GM12878 (cell line): ENCODE data around the gene BTBD9. TPM values are rescaled to one million over a fixed set of nuclear protein-coding genes. Genes with fewer than 3 reads are reported as not detected.

ENCODE experiments used
- ATAC-seq: fragments of 200-7000 bp; cut with Tn5 transposase; 3 replicates; pipeline ENCODE4 v1.9.1; 2020; ENCODE audit warnings: mild to moderate bottlenecking, moderate library complexity
- BruUV-seq: library from RNA; stranded (reverse); fragments of 400-500 nt; replicated peaks from 2 replicates; lab custom pipeline; 2021; lab: Mats Ljungman, UMichigan
- CTCF ChIA-PET: fragments of 300-600 bp; sonication (Branson Sonifier 250); formaldehyde crosslinking; extraction: SDS; loops from one replicate; lab custom pipeline; 2021; ENCODE audit warnings: inconsistent platforms; lab: Yijun Ruan, JAX
- POLR2A ChIA-PET: fragments of 350-600 bp; formaldehyde crosslinking; extraction: SDS; loops from one replicate; lab custom pipeline; 2021; ENCODE audit warnings: inconsistent platforms; lab: Charles Lee
- RAD21 ChIA-PET: fragments of 300-600 bp; sonication (Branson Sonifier 250); formaldehyde crosslinking; loops from one replicate; lab custom pipeline; 2023; ENCODE audit warnings: antibody characterized with exemption; ENCODE audit not compliant: unreplicated experiment; lab: Charles Lee
- SMC1A ChIA-PET: fragments of 300-600 bp; sonication (Branson Sonifier 250); formaldehyde crosslinking; loops from one replicate; lab custom pipeline; 2023; ENCODE audit not compliant: unreplicated experiment, uncharacterized antibody; lab: Charles Lee
- DNase-seq: peaks from one replicate; pipeline ENCODE4 v3.0.0-alpha.2; 2011; ENCODE audit warnings: low read depth, low spot score
- FAIRE-seq: peaks from 3 replicates; lab custom pipeline; 2011; peaks lifted over from hg19 to GRCh38; lab: Jason Lieb, UNC
- H2AFZ ChIP-seq: 2 replicates; pipeline ENCODE4 v1.6.0; 2011; ENCODE audit warnings: low read depth, low read length, control low read depth; ENCODE audit not compliant: control insufficient read depth
- H3K27ac ChIP-seq: 2 replicates; pipeline ENCODE4 v1.5.1; 2011; ENCODE audit warnings: control low read depth; ENCODE audit not compliant: control insufficient read depth, insufficient read depth
- H3K27me3 ChIP-seq, 2 experiments: replicated peaks in 1 of 2; 2 replicates each; pipeline versions ENCODE4 v1.6.0 to v1.6.1; 2011; ENCODE audit warnings: low read length in 1 of 2; ENCODE audit not compliant: control insufficient read depth in 2 of 2, insufficient read depth in 2 of 2
- H3K36me3 ChIP-seq, 2 experiments: 2 replicates each; pipeline ENCODE4 v1.5.1; 2011; ENCODE audit warnings: low read length in 1 of 2; ENCODE audit not compliant: control insufficient read depth in 2 of 2, insufficient read depth in 2 of 2
- H3K4me1 ChIP-seq: 2 replicates; pipeline ENCODE4 v1.6.1; 2011; ENCODE audit warnings: mild to moderate bottlenecking, low read length, moderate library complexity, mixed read lengths; ENCODE audit not compliant: control insufficient read depth, insufficient read depth
- H3K4me2 ChIP-seq: 2 replicates; pipeline ENCODE4 v1.6.0; 2011; ENCODE audit warnings: control low read depth; ENCODE audit not compliant: control insufficient read depth, insufficient read depth
- H3K4me3 ChIP-seq: fragments of 200-600 bp; sonication (generic); 2 replicates; pipeline ENCODE4 v1.5.1; 2016
- H3K79me2 ChIP-seq: 2 replicates; pipeline ENCODE4 v1.6.0; 2011; ENCODE audit warnings: low read length; ENCODE audit not compliant: control insufficient read depth, insufficient read depth
- H3K9ac ChIP-seq: 2 replicates; pipeline ENCODE4 v1.8.0; 2011; ENCODE audit warnings: low read length, control low read depth, mixed read lengths; ENCODE audit not compliant: control insufficient read depth, insufficient read depth
- H3K9me3 ChIP-seq: replicated peaks from 3 replicates; pipeline ENCODE4 v1.5.1; 2011; ENCODE audit warnings: mild to moderate bottlenecking, low read length; ENCODE audit not compliant: control insufficient read depth, insufficient read depth
- H4K20me1 ChIP-seq: 2 replicates; pipeline ENCODE4 v1.6.0; 2011; ENCODE audit not compliant: control insufficient read depth, insufficient read depth
- E4F1 ChIP-seq: fragments of 450-650 bp; IDR thresholded peaks from 2 replicates; pipeline ENCODE4 v1.6.1; 2018; ENCODE audit warnings: borderline replicate concordance, mild to moderate bottlenecking; ENCODE audit not compliant: partially characterized antibody
- RFX5 ChIP-seq: IDR thresholded peaks from 2 replicates; pipeline ENCODE4 v1.6.1; 2011; ENCODE audit warnings: low read depth, low read length, improper control_type of control experiment
- TCF7 ChIP-seq: IDR thresholded peaks from 2 replicates; pipeline ENCODE4 v1.6.1; 2014; ENCODE audit warnings: antibody characterized with exemption, borderline replicate concordance
- ZSCAN29 ChIP-seq: fragments of 450-650 bp; IDR thresholded peaks from 2 replicates; pipeline ENCODE4 v1.6.1; 2017; ENCODE audit warnings: mild to moderate bottlenecking, moderate library complexity
- WGBS: methylation state at CpG from one replicate; pipeline ENCODE4 v1.1.6; 2016; ENCODE audit warnings: low lambda C conversion rate; ENCODE audit not compliant: insufficient replicate concordance, insufficient coverage; ENCODE audit errors: missing lambda C conversion rate; 5-methylcytosine and 5-hydroxymethylcytosine counted together
- in situ Hi-C: fragments of 300-500 bp; cut with MboI; formaldehyde crosslinking; loops from 9 replicates; pipeline ENCODE4 v1.14.3; 2018; ENCODE audit warnings: mixed read lengths
- intact Hi-C: fragments of 100-400 bp; cut with micrococcal nuclease; formaldehyde crosslinking; loops from one replicate; pipeline ENCODE4 v1.14.2; 2022; ENCODE audit not compliant: unreplicated experiment
- polyA plus RNA-seq, 11 experiments: library from polyadenylated mRNA; depleted of rRNA in 4 of 11; unstranded in 6 of 11; stranded (reverse) in 5 of 11; fragments of >200 nt; fragmentation: Nextera tagmentation in 4 of 11; fragmentation: Illumina TruSeq in 1 of 11; extraction: Ambion mirVana in 4 of 11; extraction: Trizol in 1 of 11; gene quantifications; 1 replicate in 1 of 11; 2 replicates in 10 of 11; pipeline versions ENCODE4 v1.2.1 to v1.2.3, GENCODE V29; 2011 to 2016; ENCODE audit warnings: inconsistent platforms in 2 of 11, missing spikeins in 2 of 11, low read depth in 1 of 11
- total RNA-seq, 4 experiments: library from RNA; depleted of rRNA in 3 of 4; stranded (reverse); fragments of >200 nt in 3 of 4; fragmentation: Illumina TruSeq in 1 of 4; extraction: Trizol in 1 of 4; gene quantifications; 2 replicates each; pipeline versions ENCODE4 v1.2.1 to v1.2.3, GENCODE V29; 2013 to 2021
- TF ChIP-seq, protein P1 (sequence below): fragments of 450-650 bp; formaldehyde crosslinking; IDR thresholded peaks from 2 replicates; pipeline ENCODE4 v1.4.0; 2022; ENCODE audit warnings: mild to moderate bottlenecking, moderate library complexity

The BTBD9 gene
- total and polyA plus RNA-seq, 10 of the 15 experiments (the other 5 are each of a cell fraction or from before 2014, with no cell fraction given), result 0.22 to 8.6 (median 4.6) TPM

- ChIA-PET SMC1A (interaction anchor here (0.8 to 1.7 kb wide), 2 partner anchors 9 to 45 kb away, joined by 3 to 4 read pairs; no protein-coding TSS in a partner anchor), POLR2A (no interaction called here), CTCF (interaction anchor here (0.7 kb wide), 1 partner anchor 37 kb away, joined by 3 read pairs; no protein-coding TSS in a partner anchor)
- H3K36me3 ChIP-seq, result peaks cover 4 to 6% of the 10 kb centered on the region in 2 experiments
- no peak for DNase-seq
- no peaks in the 10 kb centered on the region for H3K27me3 ChIP-seq
- H2AFZ ChIP-seq, result no peak overlapping the region
- H3K9ac ChIP-seq, result no peak overlapping the region
- no peaks in the 10 kb centered on the region for H3K9me3 ChIP-seq
- no peak overlapping the region for H3K4me3 ChIP-seq
- intact Hi-C loops, result no loop called here
- in situ Hi-C loops, result no loop called here
- no peak for TF ChIP-seq RFX5
- no peak for TF ChIP-seq TCF7
- TF ChIP-seq E4F1, result no peak
- TF ChIP-seq ZSCAN29, result no peak
- TF ChIP-seq, protein P1, sequence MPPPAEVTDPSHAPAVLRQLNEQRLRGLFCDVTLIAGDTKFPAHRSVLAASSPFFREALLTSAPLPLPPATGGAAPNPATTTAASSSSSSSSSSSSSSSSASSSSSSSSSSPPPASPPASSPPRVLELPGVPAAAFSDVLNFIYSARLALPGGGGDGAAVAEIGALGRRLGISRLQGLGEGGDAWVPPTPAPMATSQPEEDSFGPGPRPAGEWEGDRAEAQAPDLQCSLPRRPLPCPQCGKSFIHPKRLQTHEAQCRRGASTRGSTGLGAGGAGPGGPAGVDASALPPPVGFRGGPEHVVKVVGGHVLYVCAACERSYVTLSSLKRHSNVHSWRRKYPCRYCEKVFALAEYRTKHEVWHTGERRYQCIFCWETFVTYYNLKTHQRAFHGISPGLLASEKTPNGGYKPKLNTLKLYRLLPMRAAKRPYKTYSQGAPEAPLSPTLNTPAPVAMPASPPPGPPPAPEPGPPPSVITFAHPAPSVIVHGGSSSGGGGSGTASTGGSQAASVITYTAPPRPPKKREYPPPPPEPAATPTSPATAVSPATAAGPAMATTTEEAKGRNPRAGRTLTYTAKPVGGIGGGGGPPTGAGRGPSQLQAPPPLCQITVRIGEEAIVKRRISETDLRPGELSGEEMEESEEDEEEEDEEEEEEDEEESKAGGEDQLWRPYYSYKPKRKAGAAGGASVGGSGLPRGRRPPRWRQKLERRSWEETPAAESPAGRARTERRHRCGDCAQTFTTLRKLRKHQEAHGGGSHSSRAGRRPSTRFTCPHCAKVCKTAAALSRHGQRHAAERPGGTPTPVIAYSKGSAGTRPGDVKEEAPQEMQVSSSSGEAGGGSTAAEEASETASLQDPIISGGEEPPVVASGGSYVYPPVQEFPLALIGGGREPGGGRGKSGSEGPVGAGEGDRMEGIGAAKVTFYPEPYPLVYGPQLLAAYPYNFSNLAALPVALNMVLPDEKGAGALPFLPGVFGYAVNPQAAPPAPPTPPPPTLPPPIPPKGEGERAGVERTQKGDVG (CRISPR knock-in tag), result no peak
- TF ChIP-seq, all 136 proteins: peak for 0
- no peak overlapping the region for H3K4me2 ChIP-seq
- ATAC-seq (no peak), FAIRE-seq (no peak)
- RAD21 ChIA-PET, result interaction anchor here (0.7 kb wide), 1 partner anchor 417 kb away, joined by 3 read pairs; no protein-coding TSS in a partner anchor
- no peaks in the 10 kb centered on the region for H3K4me1 ChIP-seq
- H3K79me2 ChIP-seq, result no peaks in the 10 kb centered on the region
- H4K20me1 ChIP-seq, result 0 out of 2 replicates have a peak, but pooled peaks cover 2% of the 10 kb centered on the region
- BruUV-seq, result no TSS peak
- no peak overlapping the region for H3K27ac ChIP-seq
- WGBS, result 100% methylated on average over 2 of the region's 2 CpGs
Observed at GRCh38 chr6:38148606-38149005, 491.1 kb downstream of the BTBD9 start.
